Stimulated activated CD8-positive, alpha-beta memory T cell treated with anti-CD3 and anti-CD28 coated beads, Interleukin-4, amount 100 ng/mL, for 1 hour (primary cell): Measurements from ENCODE around the gene MBNL2.

ENCODE experiments used
- DNase-seq, 2 donors: peaks; one replicate each; pipeline ENCODE4 v3.0.0-alpha.2; 2020; ENCODE audit warnings: low read depth in 2 of 2, low spot score in 1 of 2

MBNL2 gene

GRCh38 chr13:97269603-97270002 is 47.5 kb downstream of the MBNL2 start:
- no peak for DNase-seq

GRCh38 chr13:97272526-97272925 is 50.4 kb downstream of the MBNL2 start:
- no peak for DNase-seq

- DNase-seq = no peak
Measured at GRCh38 chr13:97273341-97273831, 51.3 kb downstream of the MBNL2 start.

- DNase-seq = no peak
Measured at GRCh38 chr13:97274829-97275649, 52.9 kb downstream of the MBNL2 start.

- no peak for DNase-seq
Measured at GRCh38 chr13:97275776-97276501, 53.8 kb downstream of the MBNL2 start.

GRCh38 chr13:97276862-97277269 is 54.7 kb downstream of the MBNL2 start:
- DNase-seq = no peak

- no peak for DNase-seq
Measured at GRCh38 chr13:97278435-97279411, 56.6 kb downstream of the MBNL2 start.

- DNase-seq = no peak
Measured at GRCh38 chr13:97279913-97280312, 57.8 kb downstream of the MBNL2 start.

- no peak for DNase-seq
Measured at GRCh38 chr13:97280478-97280877, 58.3 kb downstream of the MBNL2 start.

- no peak for DNase-seq
Measured at GRCh38 chr13:97281028-97281427, 58.9 kb downstream of the MBNL2 start.

- no peak for DNase-seq
Measured at GRCh38 chr13:97282705-97283104, 60.6 kb downstream of the MBNL2 start.

GRCh38 chr13:97283888-97284287 is 61.8 kb downstream of the MBNL2 start:
- no peak for DNase-seq

- no peak for DNase-seq
Measured at GRCh38 chr13:97284558-97284957, 62.4 kb downstream of the MBNL2 start.

- no peak for DNase-seq
Measured at GRCh38 chr13:97285221-97285955, 63.3 kb downstream of the MBNL2 start.

- DNase-seq = no peak
Measured at GRCh38 chr13:97286317-97287046, 64.3 kb downstream of the MBNL2 start.

- no peak for DNase-seq
Measured at GRCh38 chr13:97287047-97287383, 64.9 kb downstream of the MBNL2 start.

- DNase-seq = no peak
Measured at GRCh38 chr13:97288486-97288900, 66.4 kb downstream of the MBNL2 start.

GRCh38 chr13:97289514-97290298 is 67.6 kb downstream of the MBNL2 start:
- no peak for DNase-seq
